GM18517 (cell line): Measurements from ENCODE around the gene ELMOD3.
"Not testable (repeated sequence)": the region's sequence is repeated elsewhere in the genome, so short reads cannot be mapped to it uniquely, and the experiment has no call there.

Source experiments
- ATAC-seq: cut with Tn5 transposase; IDR thresholded peaks from one replicate; pipeline ENCODE4 v1.9.1; 2021; ENCODE audit warnings: mild to moderate bottlenecking, moderate library complexity; ENCODE audit not compliant: unreplicated experiment

ELMOD3 gene

GRCh38 chr2:85400023-85400422, 45.5 kb downstream of the ELMOD3 start:
- ATAC-seq: no peak

DNA sequence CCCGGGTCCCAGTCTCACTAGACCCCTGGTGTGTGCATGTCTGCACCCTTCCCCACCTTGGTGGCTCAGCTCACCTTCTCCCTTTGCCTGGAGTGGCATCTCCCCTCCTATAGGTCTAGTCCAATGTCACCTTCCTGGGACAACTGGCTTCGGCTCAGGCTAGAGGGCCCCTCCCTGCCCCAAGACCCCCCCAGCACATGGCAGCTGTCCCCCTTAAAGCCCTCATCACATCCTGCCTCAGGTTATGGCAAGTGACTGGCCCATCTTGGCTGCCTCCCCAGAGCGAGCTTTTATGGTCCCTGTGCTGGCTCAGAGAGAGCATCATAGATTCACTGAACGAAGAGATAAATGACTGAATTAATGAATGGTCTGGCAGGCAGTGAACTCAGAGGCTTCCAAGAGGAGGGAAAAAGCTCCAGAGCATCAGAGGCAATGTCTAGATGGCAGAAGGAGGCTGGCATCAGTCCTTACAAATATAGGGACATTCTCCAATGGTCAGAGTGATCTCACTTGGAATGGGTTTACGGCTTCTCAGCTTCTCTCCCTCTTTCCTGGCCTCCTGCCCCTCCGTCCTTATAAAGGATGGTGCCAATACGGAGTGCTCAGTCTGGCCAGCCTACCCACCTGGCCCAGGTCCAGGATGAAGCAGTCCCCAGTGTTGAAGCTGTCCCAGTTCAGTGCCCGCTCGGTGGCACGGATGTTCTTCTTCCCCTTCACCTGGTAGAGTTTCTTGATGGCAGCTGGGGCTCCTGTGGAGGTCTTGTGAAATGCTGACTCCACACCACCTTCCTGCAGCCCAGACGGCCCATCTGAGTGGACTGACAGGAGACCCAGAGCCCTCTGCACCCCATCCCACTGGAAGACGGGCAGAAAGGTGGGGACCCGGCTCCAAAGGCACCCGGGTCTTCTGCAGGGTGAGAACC, 46.2 kb downstream of the ELMOD3 start:
- no peak for ATAC-seq

DNA sequence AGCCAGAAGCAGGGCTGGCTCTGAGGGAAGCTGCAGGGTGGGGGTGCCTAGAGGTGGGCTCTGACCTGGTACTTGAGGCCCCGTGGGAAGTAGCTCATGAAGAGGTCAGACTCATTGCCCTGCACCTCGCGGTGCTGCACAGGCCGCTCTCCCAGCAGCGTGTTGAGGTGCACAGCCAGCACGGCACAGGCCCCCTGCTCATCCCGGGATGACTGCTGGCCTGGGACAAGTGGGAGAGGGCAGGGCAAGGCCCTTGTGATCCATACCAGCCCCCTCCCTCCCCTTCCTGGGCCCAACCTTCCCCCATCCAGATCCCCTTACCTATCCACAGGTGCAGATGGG, 46.9 kb downstream of the ELMOD3 start:
- ATAC-seq: no peak

GRCh38 chr2:85401844-85402243, 47.3 kb downstream of the ELMOD3 start:
- ATAC-seq: no peak

GRCh38 chr2:85405201-85406059, 50.9 kb downstream of the ELMOD3 start:
- no peak for ATAC-seq

DNA sequence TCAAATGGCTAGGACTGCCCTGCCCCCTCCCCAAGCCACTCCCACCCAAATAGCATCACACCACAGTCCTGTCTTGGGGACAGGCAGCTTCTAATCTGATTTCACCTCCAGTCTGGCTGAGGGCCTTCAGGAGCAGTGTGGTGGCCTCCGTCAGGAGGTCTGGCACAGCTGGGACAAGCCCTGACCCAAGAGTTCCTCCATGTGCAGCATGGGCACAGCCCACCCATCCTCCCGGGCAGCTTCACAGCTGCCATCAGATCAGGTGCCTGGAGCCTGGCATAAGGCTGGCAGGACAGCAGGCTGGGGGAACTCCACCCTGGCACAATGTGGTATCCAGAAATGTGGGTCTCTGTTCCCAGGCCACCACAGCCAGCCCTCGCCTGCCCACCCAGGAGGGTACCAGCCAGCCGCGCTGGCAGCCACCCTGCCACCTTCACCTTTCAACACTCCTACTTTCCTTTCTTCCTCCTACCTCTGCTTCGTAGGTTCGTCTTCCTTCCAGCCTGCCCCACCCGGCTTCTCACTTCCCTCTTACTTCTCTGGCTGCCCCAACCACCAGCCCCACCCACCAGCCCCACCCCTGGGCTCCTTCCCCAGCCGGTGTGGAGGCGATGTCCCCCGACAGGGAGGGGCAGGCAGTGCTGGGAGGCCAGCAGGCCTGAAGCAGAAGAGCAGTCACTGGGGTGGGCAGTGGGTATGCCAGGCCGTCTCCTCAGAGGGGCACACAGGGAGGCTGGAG, 55.4 kb downstream of the ELMOD3 start, which contains the start of gene CAPG:
TSS of gene CAPG (minus strand) at position 522 of the 739 bp plus-strand sequence. CDS start 8,221 bp downstream, outside the sequence.
- peak; percentile 52 for ATAC-seq

GRCh38 chr2:85410584-85411404, 56.2 kb downstream of the ELMOD3 start:
- peak; percentile 6 for ATAC-seq

DNA sequence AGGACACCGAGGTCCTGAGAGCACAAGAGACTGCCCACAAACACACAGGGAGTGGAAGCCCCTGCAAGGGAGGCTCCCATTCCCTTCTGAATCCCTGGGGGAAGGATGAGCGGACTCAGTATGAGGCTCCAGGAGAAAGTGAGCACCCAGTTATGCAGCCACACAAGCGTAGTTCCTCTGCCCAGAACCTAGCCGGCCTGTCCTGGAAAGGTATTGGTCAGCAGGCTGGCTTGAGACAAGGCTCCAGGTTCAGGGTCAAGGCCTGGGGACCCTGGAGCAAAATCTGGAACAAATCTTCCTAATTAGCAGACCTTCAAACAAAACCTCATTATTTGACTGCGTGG, 56.8 kb downstream of the ELMOD3 start:
- ATAC-seq: no peak

GRCh38 chr2:85413592-85414420, 59.2 kb downstream of the ELMOD3 start:
- ATAC-seq: no peak

DNA sequence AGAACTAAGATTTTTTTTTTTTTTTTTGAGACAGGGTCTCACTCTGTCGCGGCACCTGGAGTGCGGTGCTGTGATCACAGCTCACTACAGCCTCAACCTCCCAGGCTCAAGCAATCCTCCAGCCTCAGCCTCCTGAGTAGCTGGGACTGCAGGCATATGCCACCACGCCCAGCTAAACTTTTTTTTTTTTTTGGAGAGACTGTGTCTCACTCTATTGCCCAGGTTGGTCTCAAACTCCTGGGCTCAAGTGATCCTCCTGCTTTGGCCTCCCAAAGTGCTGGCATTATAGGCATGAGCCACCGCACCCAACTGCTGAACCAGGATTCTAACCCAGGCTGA, 59.8 kb downstream of the ELMOD3 start:
- not testable (repeated sequence) for ATAC-seq

- ATAC-seq: no peak
Observed at GRCh38 chr2:85414761-85415553, 60.4 kb downstream of the ELMOD3 start.

GRCh38 chr2:85415980-85416650, 61.5 kb downstream of the ELMOD3 start:
- no peak for ATAC-seq

GRCh38 chr2:85418132-85419008, 63.8 kb downstream of the ELMOD3 start, which contains the start of gene SH2D6:
Gene SH2D6 (plus strand): TSS chr2:85418714. CDS start chr2:85429466, 10,752 bp downstream.
- ATAC-seq: peak; percentile 82

- ATAC-seq: no peak
Observed at GRCh38 chr2:85419009-85419675, 64.6 kb downstream of the ELMOD3 start.

- ATAC-seq: peak; percentile 64
Observed at GRCh38 chr2:85420536-85421259, 66.1 kb downstream of the ELMOD3 start.
